Measurements from ENCODE around the gene SIX2.

- TF ChIP-seq CTCF (IDR thresholded peaks at IDR 0.05) (no peak), POLR2AphosphoS5 (IDR thresholded peaks at IDR 0.05) (no peak), POLR2A (IDR thresholded peaks at IDR 0.05) (no peak)
Measured at GRCh38 chr2:44969936-44970335, 39.3 kb downstream of the SIX2 start.
